ENCODE measurements around the gene DNPEP.

GRCh38 chr2:219399716-219400478 lies 12.2 kb upstream of the DNPEP start:
- TF ChIP-seq POLR2AphosphoS5 (IDR thresholded peaks at IDR 0.05) (no peak), EP300 (IDR thresholded peaks at IDR 0.05) (no peak), CTCF (IDR thresholded peaks at IDR 0.05) (no peak)
